A549 treated with DMSO at 1 μM for 4 hours (cell line): ENCODE data around the gene ALDH9A1. TPM values are rescaled to one million over a fixed set of nuclear protein-coding genes. Genes with fewer than 3 reads are reported as not detected.

Experiments used
- total RNA-seq: library from RNA; stranded (reverse); fragments of 200-300 nt; extraction: Qiagen RNA extraction; gene quantifications from 5 replicates; pipeline ENCODE4 v1.2.3, GENCODE V29; 2022; ENCODE audit warnings: low read depth

The ALDH9A1 gene
- total RNA-seq = 40.0 to 45.2 TPM (median 40.7 TPM) in 5 replicates

DNA sequence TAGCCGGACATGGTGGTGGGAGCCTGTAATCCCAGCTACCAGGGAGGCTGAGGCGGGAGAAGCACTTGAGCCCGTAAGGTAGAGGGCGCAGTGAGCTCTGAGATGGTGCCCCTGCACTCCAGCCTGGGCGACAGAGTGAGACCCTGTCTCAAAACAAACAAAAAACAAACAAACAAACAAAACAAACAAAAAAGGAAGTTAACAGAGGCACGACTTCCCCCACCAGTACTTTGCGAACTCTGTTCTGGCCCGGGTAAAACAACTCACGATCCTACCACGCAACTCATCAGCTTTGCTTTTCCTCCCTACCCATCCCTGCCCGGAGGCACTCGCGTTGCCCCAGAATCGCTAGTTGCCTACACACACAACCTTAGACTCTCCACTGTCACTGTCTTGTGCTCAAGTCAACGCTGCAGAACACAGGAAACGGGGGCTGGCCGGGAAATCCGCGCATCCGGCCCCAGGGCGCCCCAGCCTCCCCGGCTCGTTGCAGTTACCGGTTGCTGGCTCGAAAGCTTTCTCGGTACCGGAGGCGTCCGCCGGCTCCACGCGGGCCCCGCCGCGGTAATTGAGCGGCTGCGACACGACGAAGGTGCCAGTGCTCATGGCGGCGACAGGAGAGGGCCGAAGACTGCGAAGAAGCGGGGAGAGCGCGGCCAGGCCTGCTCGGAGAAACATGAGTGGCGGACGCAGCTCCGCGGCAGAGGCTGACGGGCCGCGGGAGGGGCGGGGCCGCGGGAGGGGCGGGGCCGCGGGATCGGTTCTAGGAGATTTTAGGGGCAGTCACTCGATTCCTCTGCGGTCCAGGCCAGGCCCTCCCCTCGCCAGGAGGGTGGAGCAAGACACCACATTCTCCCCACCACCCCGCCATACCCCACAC is at the start of gene ALDH9A1:
TSS of gene ALDH9A1 (minus strand) at position 682 of the 880 bp plus-strand sequence. CDS start at position 678, 4 bp downstream.

DNA sequence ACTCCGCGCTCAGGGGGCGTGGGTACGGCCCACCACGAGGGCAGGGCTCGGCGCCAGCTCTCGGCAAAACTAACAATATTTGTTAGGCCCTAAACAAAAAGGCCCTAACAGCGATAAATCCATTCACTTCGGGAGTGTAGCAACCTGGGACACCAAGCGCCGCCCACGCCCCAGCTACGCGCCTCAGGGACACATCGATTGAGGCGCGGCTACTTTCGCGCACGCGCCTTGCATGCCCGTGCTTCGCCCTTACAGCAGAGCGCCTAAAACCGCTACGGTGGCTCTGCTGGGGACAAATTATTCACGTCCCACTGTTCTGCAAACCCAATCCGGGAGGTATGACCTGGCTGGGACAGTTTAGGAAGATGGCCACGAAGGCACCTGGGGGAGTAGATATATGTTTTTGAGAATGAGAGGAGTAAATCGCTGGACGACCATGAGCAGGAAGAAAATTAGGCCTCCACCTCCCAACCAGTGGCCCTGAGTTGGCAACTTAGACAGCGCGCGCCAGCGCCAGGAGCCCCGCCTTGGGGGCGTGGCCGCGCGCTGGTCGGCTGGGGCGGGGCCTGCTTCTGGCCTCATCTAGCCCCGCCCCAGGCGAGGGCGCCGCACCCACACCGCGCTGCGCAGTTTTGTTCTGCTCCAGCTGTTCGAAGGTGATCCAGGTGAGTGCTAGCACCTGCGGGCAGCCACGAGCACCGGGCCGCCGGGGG is 67.6 kb downstream of the ALDH9A1 start, which contains the start of gene MGST3:
TSS of gene MGST3 (plus strand) at position 606 of the 713 bp plus-strand sequence. CDS start 18,614 bp downstream, outside the sequence.

Other genes with a start within 250 kb of the ALDH9A1 start
- gene LRRC52, start 154.6 kb downstream of the ALDH9A1 start, total RNA-seq = not detected in 5 replicates
- gene MGST3, start 67.3 kb downstream of the ALDH9A1 start, total RNA-seq = 191 to 262 TPM (median 195 TPM) in 5 replicates
- gene TMCO1, start 70.3 kb upstream of the ALDH9A1 start, total RNA-seq = 163 to 185 TPM (median 170 TPM) in 5 replicates
- gene UCK2, start 129.1 kb upstream of the ALDH9A1 start, total RNA-seq = 111 to 116 TPM (median 115 TPM) in 5 replicates